HS-27A (cell line): ENCODE results near the gene ZCWPW1.
A peak's percentile ranks its signal among the peaks of the same experiment; 100 is the strongest.

ENCODE experiments used
- DNase-seq: peaks from one replicate; pipeline ENCODE4 v3.0.0-alpha.2; 2012; ENCODE audit warnings: low read depth, missing footprints

ZCWPW1 gene

DNA sequence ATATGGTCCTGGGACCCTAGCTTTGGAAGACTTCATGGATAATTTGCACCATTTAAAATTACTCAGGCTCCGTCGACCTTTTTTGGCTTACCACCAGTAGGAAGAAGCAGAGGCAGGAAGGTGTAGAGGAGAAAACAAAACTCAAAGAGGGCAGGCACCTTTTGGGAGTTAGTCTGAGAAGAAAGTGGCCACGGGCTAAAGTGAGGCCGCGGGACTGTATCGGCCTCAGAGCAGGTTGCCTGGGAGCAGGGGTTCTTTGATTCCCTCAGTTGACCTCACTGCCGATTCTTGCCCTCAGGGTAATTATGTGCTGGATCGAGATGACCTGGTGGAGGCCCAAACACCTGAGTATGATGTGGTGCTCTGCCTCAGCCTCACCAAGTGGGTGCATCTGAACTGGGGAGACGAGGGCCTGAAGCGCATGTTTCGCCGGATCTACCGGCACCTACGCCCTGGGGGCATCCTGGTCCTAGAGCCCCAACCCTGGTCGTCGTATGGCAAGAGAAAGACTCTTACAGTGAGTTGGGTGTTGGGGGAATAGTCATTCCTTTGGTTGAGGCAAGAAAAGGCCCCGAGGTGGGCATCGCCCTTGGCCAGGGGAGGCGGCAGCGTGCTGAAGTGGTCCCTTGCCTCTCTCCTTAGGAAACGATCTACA is 4.2 kb upstream of the ZCWPW1 start:
- DNase-seq, result no peak

DNA sequence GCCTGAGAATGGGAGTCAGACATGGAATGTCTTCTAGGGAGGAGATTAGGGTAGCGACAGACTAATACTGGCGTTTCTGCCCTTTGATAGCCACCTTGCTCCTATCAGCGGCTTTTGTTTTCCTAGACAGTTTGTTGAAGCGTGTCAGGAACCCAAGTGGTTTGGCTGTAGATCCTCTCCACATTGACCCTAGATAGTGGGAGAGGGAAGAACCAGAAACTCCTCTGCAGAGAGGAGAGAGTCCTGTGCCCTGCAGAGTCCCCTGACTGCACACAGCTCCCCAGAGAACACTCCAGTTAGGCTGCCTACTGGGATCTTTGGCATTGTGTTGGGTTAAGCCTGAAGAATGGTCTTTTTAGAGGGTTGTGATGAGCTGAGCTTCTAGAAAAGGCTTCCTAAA is 3.5 kb upstream of the ZCWPW1 start:
- DNase-seq, result no peak

DNA sequence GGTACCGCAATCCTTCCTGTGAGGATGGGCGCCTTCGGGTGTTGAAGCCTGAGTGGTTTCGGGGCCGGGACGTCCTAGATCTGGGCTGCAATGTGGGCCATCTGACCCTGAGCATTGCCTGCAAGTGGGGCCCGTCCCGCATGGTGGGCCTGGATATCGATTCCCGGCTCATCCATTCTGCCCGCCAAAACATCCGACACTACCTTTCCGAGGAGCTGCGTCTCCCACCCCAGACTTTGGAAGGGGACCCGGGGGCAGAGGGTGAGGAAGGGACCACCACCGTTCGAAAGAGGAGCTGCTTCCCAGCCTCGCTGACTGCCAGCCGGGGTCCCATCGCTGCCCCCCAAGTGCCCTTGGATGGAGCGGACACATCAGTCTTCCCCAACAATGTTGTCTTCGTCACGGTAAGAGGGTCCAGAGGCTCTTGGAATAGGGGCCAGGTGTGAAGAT is 2.8 kb upstream of the ZCWPW1 start:
- no peak for DNase-seq

DNA sequence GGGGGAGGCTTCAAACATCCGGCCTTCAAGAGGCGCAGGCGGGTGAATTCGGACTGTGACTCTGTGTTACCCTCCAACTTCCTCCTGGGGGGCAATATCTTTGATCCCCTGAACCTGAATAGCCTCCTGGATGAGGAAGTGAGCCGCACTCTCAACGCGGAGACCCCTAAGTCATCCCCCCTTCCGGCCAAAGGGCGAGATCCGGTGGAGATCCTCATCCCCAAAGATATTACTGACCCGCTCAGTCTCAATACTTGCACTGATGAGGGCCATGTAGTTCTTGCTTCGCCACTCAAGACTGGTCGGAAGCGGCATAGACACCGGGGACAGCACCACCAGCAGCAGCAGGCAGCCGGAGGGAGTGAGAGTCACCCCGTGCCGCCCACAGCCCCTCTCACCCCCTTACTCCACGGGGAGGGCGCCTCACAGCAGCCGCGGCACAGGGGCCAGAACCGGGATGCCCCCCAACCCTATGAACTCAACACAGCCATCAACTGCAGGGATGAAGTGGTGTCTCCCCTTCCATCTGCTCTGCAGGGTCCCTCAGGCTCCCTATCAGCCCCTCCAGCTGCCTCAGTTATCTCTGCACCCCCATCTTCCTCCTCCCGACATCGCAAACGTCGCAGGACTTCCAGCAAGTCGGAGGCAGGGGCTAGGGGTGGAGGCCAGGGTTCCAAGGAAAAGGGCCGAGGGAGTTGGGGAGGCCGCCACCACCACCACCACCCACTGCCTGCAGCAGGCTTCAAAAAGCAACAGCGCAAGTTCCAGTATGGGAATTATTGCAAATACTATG is 2.2 kb upstream of the ZCWPW1 start:
- no peak for DNase-seq

DNA sequence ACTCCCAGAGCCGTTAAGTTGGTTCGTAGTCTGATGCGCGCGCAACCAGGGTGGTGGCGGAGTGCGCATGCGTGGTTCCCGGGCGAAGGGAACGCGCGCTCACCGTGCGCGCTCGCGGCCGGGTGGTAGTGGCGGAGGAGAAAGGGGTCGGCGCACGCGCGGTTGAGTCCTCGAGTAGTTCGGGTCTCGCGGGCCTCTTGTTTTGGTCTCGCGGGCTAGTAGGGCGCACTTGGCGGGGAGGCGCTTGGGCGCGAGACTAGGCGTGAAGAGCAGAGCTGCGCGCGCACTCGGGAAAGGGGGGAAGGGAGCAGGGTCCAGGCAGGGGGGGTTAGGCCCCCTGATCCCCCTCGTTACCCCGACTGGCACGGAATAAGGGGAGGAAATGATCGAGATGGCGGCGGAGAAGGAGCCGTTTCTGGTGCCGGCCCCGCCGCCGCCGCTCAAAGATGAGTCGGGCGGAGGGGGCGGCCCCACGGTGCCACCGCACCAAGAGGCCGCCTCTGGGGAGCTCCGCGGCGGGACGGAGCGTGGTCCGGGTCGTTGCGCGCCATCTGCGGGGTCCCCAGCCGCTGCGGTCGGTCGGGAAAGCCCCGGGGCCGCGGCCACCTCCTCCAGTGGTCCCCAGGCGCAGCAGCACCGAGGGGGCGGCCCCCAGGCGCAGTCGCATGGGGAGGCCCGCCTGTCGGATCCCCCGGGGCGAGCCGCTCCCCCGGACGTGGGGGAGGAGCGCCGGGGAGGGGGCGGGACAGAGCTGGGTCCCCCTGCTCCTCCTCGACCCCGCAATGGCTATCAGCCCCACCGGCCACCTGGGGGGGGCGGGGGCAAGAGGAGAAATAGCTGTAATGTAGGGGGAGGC is 1.4 kb upstream of the ZCWPW1 start, which contains the start of gene MEPCE:
Gene MEPCE (plus strand): TSS at position 195 of the 856 bp plus-strand sequence. CDS start 188 bp downstream, at position 383.
- peak; percentile 69 for DNase-seq

DNA sequence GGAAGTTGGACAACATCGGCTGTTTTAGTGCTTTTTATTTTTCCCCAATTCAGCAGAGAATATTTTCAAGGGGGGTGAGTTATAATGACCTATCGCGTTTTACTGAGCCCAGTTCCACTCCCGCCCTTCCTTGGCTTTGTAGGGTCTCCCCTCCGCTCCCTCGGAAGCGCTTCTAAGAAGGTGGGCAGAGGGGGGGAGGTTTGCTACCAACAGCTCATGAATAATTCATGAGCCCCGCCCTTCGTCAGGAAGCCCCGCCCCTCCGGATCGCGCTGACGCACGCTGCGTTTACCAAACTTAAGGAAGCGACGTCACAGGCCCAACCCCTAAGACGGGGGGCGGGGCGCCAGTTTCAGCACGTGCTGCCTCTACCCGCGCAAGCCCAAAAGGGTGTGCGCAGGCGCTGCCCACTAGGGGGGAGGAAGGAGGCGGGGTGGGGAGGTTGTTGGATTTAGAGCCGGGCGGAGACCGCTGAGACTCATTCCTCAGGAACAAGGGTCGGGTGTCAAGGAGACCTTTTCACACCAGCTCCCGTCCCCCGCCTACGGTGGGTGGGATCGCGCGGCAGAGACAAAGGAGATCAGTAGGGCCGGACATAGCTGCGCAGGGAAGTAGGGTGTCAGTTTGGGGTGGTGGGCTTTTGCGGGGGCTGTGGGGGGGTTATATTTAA is 599 bp upstream of the ZCWPW1 start:
- DNase-seq, result peak; percentile 93

DNA sequence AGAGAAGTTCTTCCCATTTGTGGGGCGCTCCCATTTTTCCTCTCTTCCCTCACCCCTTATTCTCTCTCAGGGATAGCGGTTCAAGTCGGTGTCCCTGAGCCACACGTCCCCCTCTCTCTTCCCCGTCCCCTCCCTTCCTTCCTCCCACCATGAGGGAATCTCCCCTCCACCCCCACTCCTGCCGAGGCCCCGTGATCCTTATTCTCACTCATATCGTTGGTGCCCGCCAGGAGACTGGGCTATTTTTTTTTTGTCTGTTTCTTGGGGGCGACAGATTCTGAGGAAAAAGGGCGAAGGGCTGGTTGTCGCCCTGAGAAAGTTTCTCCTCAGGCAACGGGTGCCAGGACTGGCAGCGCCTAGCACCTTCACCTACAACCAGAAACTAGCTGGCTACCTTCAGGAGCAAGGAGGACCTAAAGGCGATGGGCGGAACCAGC is 723 bp downstream of the ZCWPW1 start:
- no peak for DNase-seq

DNA sequence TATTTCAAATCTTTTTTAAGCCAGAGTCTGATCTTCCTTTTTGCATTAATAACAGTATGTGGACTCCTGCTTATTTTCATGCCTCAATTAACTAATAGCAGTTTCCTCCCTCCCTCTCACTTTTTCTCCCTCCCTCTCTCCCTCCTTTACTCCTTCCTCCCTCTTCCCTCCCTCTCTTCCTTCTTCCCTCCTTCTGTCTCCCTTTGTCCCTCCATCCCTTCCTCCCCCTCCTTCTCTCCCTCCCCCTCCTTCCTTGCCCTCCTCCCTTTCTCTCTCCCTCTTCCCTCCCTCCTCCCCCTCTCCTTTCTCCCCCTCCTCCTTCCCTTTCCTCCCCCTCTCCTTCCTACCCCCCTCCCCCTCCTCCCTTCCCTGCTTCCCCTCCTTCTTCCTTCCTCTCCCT is 2.0 kb downstream of the ZCWPW1 start:
- no peak for DNase-seq

DNA sequence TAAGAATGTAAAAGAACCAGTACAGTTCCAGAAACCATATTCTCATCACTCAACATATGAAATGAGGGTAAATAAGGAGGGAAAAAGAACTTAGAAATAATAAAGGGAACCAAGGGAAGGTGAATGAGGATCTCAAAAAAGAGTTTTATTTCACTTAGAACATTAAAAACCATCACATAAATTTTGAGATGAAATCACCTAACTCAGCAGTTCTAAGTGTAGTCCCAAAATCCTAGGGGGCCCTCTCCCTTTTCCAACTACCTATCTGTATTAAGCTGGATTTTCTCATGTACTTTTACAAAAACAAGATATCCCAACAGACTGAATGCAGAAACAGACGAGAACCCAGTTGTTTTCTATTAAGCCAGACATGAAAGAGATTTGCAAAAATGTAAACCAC is 3.2 kb downstream of the ZCWPW1 start:
- no peak for DNase-seq

DNA sequence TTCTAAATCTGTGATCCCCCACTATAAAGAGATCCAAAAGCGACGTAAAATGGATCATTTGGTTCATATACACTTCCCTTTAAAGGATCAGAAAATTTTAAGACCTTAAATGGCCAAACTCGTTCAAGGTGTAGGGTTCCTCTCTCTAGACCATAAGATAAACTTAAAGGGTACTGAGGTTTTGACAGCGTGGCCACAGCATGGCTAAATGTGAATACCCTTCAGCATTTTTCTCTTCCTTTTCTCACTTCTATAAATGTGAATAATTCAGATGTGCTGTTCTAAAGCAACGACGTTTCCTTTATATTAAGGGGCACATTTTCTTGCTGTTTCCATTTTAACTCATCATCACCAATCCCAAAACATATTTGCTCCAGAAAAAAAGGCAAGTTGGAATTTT is 5.2 kb downstream of the ZCWPW1 start:
- no peak for DNase-seq

DNA sequence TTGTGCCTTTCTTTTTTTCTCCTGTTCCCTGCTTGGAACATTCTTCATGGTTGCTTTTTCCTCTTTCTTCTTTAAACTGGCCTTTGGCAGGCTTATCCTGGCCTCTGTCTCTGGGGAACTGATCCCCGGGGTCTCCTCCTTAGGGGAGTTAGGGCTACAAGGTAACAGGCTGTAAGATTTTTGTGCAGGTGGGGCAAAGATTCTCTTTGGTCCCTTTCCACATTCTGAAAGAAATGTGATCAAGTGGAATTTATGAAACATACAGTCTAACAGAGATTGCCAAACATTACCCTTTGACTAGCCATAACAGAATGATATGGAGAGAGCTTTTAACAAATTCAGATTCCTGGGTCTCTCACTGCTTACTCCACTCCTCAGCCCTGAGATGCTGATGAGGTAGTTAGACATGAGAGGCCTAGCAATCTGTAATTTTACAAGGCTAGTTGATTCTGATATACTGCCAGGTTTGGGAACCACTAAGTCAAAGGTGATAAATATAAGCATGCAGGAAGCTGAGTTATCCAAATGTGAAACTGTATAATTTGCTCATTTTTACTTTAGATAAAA is 8.8 kb downstream of the ZCWPW1 start:
- DNase-seq, result no peak

DNA sequence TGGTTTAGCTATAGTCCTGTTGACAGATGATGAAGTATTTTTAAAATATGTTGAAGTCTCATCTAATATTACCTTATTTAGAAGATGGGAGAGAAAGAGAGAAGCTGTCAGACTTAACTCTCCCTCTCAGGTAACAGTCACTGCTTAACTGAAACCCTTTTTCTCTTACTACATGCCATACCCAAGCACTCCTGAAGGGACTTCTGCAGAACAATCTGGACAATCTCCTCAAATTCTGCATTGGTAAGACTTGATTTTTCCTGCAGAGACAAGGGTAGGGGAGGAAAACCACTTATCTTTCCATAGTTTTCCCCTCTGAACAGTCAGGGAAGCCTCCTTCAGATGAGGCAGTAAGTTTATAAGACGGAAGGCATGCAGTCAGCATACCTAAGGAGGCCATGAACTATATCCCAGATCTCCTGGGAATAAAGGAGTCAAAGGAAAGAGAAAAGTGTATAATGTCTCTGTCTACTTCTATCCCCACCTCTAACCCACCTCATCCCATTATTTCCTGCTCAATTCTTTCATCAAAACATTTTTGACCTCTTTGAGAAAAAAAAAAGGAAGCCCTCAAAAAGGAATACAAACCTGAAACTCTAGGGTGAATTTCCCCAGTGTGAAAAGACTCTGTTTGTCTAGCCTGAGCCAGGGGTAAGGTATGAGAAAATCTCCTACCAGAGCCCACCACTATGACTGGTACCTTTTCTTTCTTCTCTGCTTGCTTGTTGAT is 9.4 kb downstream of the ZCWPW1 start:
- DNase-seq, result no peak

DNA sequence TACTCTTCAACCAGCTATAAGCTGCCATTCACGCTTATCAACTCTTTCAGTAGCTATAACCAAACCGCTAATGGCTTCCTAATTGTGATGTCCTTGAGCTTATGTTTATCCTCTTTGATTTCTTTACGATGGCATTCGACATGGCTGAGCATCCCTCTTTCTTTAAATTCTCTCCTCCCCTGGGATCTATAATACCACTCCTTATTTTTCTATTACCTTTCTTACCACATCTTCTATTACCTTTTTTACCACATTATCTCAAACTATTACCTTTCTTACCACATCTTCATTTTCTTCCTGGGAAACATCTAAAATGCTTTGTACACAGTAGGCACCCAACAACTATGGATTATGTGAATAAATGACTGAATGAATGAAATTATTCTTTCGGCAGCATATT is 13.1 kb downstream of the ZCWPW1 start:
- no peak for DNase-seq

DNA sequence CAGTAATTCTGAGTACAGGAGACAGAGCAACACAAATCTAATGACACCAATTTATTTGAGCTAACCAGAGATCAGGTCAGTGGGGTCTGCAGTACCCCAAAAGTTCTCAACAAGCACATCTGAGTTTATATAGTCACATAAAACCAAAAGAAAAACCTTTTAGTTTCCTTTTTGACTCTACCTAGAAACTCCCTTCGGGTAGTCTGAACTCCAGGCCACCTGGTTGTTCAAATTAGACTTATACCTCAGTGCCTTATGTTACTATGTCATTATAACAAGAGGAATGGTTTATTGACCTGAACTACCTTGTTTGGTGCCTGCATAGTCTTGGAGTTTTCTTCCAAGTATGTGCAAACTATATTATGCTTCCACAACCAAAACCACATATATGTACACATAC is 14.6 kb downstream of the ZCWPW1 start:
- DNase-seq, result no peak

DNA sequence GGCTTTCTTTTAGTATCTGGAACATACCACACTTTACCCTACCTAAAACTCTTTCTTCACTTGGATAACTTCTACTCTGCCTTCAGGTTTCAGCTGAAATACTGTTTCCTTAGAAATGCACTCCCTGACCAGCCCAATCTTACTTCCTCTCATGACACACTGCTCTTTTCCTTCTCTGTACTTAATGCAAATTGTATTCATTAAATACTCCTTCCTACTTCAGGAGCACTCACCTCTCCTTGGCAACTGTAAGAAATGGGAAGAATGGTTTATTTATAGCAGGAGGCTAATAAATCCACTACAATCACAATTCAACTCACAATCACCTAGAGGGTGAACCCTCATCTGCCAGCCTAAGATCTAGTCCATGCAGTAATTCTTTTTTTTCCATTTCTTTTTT is 15.2 kb downstream of the ZCWPW1 start:
- no peak for DNase-seq

DNA sequence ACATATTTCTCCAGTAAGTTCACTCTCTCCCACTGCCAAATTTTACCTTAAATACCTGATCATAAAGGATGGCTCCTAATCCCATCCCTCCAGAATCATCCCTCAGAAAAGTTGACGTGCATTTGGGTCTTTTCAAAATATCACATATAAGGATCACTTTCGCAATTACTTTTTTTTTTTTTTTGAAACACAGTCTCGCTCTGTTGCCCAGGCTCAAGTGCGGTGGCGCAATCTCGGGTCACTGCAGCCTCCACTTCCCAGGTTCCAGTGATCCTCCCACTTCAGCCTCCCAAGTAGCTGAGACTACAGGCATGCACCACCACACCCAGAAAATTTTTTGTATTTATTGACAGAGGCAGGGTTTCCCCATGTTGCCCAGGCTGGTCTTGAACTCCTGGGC is 17.4 kb downstream of the ZCWPW1 start:
- no peak for DNase-seq

DNA sequence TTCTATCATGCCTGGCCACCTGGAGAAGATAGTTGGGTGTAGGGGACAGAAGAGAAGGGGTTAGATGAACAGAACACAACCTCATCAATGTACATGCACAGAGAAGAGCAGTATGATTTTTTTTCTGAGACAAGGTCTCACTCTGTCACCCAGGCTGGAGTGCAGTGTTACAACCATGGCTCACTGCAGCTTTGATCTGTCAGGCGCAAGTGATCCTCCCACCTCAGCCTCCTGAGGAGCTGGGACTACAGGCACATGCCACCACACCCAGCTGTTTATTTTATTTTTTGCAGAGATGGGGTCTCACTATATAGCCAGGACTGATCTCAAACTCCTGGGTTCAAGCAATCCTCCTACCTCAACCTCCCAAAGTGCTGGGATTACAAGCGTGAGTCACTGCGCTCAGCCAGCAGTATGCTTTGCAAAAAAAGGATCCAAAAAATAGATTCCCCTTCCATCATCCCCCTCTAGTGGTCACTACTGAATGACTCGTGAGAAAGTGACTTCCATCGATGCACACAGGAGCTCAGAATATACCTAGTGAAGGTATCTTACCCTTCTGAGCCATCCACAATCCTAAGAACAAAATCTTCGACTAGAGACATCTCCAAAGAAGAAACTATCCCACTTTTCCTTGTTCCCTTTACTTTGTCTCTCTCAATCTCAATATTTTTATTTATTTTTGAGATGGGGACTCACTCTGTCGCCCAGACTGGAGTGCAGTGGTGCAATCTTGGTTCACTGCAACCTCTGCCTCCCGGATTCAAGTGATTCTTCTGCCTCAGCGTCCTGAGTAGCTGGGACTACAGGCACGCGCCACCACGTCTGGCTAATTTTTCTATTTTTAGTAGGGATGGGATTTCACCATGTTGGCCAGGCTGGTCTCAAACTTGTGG is 21.0 kb downstream of the ZCWPW1 start:
- DNase-seq, result peak; percentile 23

DNA sequence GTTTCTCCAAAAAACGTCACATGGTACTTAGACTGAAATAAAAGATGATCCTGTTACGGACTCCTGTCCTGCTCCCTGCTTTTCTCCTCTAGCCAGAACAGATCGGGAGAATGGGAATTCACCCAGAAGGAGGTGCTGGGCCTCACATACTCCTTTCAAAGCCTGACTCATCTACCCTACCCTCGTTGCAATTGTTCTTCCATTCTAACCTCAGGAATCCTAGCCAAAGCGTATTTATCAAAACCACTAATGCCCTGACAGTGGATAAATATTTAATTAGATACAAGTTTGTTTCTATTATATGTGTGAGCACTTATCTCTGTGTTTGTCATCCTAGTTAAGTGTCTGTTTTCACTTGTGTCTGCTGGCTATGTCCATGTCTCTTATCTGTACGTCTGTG is 21.7 kb downstream of the ZCWPW1 start:
- no peak for DNase-seq

DNA sequence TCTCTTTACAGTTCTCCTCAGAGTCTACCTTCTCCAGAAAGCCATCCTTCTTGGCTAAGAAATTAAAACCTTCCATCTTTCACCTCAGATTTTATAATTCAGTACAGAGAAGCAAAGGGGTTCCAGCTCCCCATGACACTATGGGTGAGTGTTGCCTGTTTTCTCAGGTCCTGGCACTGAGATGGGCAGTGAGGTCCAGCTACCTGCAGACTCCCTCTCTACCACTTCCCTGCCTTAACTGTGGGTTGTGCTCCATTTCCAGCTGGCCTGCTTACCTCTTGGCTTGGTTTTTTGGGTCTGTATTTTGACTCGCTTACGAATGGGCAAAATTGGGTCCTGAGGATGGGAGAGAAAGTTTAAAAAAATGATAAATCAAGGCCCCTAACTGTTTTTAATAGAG is 26.3 kb downstream of the ZCWPW1 start:
- DNase-seq, result no peak

DNA sequence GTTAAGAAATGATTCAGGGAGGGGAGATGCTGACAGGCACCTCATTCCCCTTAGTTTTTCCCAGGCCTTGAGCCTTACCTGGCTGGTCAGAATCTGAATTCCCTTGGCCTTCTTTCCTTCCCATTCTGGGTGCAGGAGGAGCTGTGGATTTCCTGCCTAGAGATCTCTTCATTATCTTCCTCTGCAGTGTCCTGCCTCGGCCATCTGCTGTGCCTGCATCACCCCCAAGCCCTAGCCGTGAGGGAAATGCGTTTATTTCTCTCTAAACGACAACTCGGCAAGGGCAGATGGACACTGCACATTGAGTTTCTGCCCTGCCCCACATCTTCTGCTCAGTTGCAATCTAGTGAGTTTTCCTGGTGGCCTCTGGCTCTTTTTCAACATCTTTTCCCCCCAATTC is 26.7 kb downstream of the ZCWPW1 start:
- DNase-seq, result no peak
